GM19240 (cell line): ENCODE data around the gene SLC7A7.
"Not testable (repeated sequence)": the region's sequence is repeated elsewhere in the genome, so short reads cannot be mapped to it uniquely, and the experiment has no call there.

ENCODE experiments used
- DNase-seq: peaks from one replicate; pipeline ENCODE4 v3.0.0; 2011; ENCODE audit warnings: low spot score; ENCODE audit not compliant: insufficient read length

SLC7A7 gene

GRCh38 chr14:22814941-22815713 lies at the start of gene SLC7A7:
SLC7A7 (minus strand) TSS chr14:22815435; CDS start chr14:22813398, 2,037 bp downstream.
- DNase-seq = no peak

GRCh38 chr14:22864979-22865378 lies 49.7 kb upstream of the SLC7A7 start:
- no peak for DNase-seq

DNA sequence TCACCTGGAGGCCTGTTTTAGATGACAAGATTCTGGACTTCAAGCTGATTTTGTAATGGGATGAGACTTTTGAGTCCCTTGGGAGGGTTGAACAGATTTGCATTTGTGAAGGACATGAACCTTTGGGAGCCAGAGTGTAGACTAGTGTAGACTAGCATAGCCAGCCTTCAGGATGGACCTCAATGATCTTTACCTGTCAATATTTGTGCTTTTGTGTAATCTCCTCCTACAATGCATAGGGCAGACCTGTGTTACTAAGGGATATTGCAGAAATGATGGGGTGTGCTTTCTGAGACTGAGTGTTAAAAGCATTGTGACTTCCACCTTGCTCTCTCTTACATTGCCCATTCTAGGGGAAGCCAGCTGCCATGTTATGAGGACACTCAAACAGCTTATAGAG lies 46.4 kb upstream of the SLC7A7 start:
- DNase-seq = no peak

- not testable (repeated sequence) for DNase-seq
Measured at GRCh38 chr14:22860377-22860776, 45.1 kb upstream of the SLC7A7 start.

GRCh38 chr14:22856428-22856827 lies 41.2 kb upstream of the SLC7A7 start:
- no peak for DNase-seq

DNA sequence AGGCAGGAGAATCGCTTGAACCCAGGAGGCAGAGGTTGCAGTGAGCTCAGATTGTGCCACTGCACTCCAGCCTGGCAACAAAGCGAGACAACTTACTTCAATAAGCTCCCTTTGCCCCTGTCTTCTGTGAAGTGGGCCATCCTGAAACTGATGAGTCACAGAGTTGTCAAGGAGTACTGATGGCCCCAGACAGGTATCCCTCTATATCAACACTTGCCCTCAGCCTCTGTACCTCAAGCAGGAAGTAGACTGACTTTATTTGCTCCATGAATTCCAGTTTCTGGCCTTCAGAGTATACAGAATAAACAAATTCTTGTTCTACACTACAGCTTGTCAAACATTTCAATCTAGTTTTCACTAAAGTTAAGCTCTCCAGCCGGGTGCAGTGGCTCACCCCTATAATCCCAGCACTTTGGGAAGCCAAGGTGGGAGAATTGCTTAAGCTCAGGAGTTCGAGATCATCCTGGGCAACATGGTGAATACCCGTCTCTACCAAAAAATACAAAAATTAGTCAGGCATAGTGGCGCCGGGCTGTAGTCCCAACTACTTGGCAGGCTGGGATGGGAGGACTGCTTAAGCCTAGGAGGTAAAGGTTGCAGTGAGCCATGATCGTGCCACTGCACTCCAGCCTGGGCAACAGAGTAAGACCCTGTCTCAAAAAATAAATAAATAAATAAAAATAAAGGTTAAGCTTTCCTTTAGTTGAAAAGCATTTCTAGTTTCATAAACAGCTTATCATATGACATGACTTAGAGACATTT lies 39.9 kb upstream of the SLC7A7 start:
- no peak for DNase-seq

DNA sequence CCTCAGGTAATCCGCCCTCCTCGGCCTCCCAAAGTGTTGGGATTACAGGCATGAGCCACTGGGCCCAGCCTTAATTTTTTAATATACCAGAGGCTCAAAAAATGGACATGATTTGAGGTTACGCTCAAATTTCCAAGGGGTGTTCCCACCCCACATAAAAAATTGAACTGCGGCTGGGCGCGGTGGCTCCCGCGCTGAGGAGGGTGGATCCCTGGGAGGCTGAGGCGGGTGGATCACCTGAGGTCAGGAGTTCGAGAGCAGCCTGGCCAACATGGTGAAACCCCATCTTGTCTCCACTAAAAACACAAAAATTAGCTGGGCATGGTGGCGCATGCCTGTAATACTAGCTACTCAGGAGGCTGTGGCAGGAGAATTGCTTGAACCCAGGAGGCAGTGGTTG lies 39.1 kb upstream of the SLC7A7 start:
- not testable (repeated sequence) for DNase-seq

- DNase-seq = peak; percentile 77
Measured at GRCh38 chr14:22852940-22853767, 37.9 kb upstream of the SLC7A7 start.

GRCh38 chr14:22852599-22852939 lies 37.3 kb upstream of the SLC7A7 start:
- no peak for DNase-seq

DNA sequence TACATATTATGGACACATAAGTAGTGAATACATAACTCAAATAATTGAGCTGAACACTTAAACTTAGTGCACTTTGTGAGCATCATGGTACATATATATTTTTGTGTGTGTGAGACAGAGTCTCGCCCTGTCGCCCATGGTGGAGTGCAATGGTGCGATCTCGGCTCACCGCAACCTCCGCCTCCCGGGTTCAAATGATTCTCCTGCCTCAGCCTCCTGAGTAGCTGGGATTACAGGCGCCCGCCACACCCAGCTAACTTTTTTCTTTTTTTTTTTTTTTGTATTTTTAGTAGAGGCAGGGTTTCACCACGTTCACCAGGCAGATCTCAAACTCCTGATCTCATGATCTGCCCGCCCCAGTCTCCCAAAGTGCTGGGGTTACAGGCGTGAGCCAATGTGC lies 36.9 kb upstream of the SLC7A7 start:
- not testable (repeated sequence) for DNase-seq

DNA sequence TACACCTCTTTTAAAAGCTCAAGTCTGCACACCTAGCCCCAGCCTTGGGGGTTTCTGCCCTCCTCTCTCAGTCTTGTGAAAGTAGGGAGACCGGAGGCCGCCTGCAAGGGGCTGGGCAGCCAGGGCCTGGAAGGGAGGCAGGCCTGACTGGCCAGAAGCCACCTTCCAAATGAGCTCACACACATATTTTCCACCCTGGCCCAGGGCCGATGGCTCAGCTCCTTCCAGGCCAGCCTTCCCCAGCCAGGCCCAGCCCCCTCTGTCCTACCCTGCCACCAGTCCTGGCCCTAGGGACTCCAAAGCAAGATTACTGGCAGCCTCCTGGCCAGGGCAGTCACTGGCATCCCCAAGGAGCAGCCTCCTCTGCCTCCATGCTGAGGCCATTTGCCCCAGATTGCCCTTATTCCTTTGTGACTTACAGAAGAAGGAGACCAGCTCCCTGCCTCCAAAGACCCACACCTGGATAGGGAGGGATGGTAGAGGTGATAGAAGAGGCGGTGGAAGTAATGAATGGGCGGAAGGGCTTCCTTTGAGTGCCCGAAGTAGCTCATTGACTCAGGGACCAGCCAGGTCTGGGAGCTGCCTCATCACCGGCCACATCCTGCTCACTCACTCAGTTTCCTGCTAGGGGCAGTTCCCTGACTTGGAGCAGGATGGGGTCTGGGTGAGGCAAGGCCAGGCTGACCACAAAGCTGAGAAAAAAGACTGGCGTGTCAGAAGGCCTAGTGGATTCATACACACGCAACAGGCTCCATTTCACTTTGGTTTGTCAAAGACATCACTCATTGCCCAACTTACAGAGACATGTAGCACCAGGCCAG lies 35.9 kb upstream of the SLC7A7 start:
- DNase-seq = no peak

- DNase-seq = no peak
Measured at GRCh38 chr14:22849212-22849819, 34.1 kb upstream of the SLC7A7 start.

DNA sequence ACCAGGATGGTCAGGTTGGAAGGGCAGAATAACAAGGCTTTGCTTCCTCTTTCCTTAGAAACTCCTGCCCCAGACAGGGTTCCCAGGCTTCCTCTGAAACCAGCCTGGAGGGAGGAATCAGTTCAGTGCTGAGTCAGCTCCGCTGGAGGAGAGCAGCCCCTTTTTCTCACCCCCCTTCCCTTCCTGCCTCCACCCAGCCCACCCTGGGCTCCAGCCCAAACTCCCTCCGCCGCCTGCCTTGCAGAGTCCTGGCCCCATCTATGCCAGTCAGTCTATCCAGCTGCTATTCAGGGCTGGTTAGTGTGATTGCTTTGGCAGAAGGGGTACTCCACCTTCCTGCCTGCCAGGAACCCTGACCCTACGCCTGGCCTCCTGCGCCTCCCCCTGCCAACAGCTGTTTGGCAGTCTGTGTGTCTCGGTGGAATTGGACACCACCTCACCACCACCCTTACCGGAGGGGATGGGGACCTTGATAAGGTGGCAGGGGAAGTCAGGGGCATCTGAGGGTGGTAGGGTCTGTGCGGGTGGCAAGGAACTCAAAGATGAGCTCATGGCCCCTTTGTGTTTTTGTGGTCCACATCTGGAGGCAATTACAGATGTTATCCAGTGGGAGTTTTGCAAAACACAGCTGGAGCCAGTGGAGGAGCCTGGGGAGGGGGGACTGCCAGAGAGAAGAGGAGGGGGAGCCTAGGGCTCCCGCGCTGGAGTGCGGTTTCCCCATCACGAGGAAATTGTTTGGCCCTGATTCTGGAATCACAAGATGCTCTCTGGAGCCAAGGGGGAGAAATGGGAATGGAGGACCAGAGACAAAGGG lies 33.3 kb upstream of the SLC7A7 start:
- no peak for DNase-seq

DNA sequence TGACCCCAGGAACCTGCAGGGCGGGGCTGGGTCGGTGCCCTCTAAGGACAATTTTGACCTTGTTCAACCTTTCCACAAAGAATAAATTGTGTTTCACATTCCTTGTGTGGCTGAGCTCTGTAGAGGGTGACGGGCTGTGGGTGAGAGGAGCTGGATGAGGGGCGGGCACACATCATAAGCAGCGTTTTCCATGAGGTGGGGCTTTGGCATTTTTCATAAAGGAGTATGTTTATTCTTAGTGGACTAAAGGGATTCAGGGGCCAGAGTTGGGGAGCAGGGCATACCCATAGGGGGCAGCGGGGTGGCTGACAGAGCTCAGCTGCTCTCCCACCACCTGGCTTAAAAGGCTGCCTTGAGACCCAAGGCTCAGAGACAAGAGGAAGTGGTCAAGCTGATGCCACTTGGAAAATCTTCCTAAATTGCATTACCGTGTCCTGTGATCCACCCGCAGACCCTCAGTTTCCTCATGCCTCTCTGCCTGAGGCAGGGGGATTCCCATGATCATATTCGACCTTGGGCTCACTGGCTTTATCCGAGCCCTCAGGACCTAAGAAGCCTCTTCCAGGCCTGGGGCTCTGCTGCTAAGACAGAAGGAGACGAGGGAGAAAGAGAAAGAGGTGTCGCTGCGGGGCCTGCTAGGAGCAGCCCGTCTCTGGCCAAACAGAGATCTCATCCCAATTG lies 32.6 kb upstream of the SLC7A7 start:
- DNase-seq = no peak

DNA sequence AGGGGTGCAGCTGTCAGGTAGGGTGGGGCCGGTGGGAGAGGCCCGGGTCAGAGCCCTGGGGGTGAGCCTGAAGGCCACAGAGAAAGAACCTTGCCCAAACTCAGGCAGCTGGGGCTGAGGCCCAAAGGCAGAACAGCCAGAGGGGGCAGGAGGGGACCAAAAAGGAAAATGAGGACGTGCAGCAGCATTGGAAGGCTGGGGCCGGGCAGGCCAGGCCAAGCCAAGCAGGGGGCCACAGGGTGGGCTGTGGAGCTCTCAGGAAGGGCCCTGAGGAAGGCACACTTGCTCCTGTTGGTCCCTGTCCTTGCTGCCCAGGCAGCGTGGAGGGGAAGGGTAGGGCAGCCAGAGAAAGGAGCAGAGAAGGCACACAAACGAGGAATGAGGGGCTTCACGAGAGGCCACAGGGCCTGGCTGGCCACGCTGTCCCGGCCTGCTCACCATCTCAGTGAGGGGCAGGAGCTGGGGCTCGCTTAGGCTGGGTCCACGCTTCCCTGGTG lies 31.6 kb upstream of the SLC7A7 start:
- DNase-seq = no peak

- DNase-seq = no peak
Measured at GRCh38 chr14:22845821-22846625, 30.8 kb upstream of the SLC7A7 start.

GRCh38 chr14:22845103-22845394 lies 29.8 kb upstream of the SLC7A7 start:
- DNase-seq = no peak
